ENCODE data around the gene TAS1R1.

The TAS1R1 gene

GRCh38 chr1:6572653-6573383 is 17.7 kb downstream of the TAS1R1 start:
- DNase-seq (ENCODE audit: low read depth) = no peak

GRCh38 chr1:6574025-6574620 is 19.0 kb downstream of the TAS1R1 start:
- DNase-seq (ENCODE audit: low read depth) = no peak

- no peak for DNase-seq (ENCODE audit: low read depth)
These were observed 19.7 kb downstream of the TAS1R1 start for GRCh38 chr1:6574818-6575217.

GRCh38 chr1:6577831-6578525 is 22.9 kb downstream of the TAS1R1 start:
- DNase-seq (ENCODE audit: low read depth) = no peak

GRCh38 chr1:6578624-6579373 is 23.7 kb downstream of the TAS1R1 start:
- no peak for DNase-seq (ENCODE audit: low read depth)

- peak; percentile 95 for DNase-seq (ENCODE audit: low read depth)
These were observed 24.4 kb downstream of the TAS1R1 start, which contains the start of gene ZBTB48 for GRCh38 chr1:6579374-6580118. Gene ZBTB48 (plus strand): TSS chr1:6579994. CDS start chr1:6580610, 616 bp downstream.

- no peak for DNase-seq (ENCODE audit: low read depth)
These were observed 25.0 kb downstream of the TAS1R1 start for GRCh38 chr1:6580119-6580592.

- DNase-seq (ENCODE audit: low read depth) = no peak
These were observed 25.7 kb downstream of the TAS1R1 start for GRCh38 chr1:6580593-6581409.

GRCh38 chr1:6581561-6582305 is 26.6 kb downstream of the TAS1R1 start:
- DNase-seq (ENCODE audit: low read depth) = no peak

GRCh38 chr1:6582370-6582769 is 27.3 kb downstream of the TAS1R1 start:
- DNase-seq (ENCODE audit: low read depth) = no peak

- DNase-seq (ENCODE audit: low read depth) = no peak
These were observed 29.3 kb downstream of the TAS1R1 start for GRCh38 chr1:6584126-6585080.

- DNase-seq (ENCODE audit: low read depth) = no peak
These were observed 30.1 kb downstream of the TAS1R1 start for GRCh38 chr1:6585081-6585722.

- DNase-seq (ENCODE audit: low read depth) = no peak
These were observed 30.7 kb downstream of the TAS1R1 start for GRCh38 chr1:6585841-6586240.

GRCh38 chr1:6586404-6586816 is 31.3 kb downstream of the TAS1R1 start:
- no peak for DNase-seq (ENCODE audit: low read depth)

GRCh38 chr1:6587261-6588005 is 32.3 kb downstream of the TAS1R1 start:
- DNase-seq (ENCODE audit: low read depth) = no peak

GRCh38 chr1:6588128-6588892 is 33.2 kb downstream of the TAS1R1 start:
- DNase-seq (ENCODE audit: low read depth) = no peak
